Activated CD4-positive, alpha-beta T cell treated with anti-CD3 and anti-CD28 coated beads for 1 hour (primary cell): Measurements from ENCODE around the gene MACC1.
"Not testable (repeated sequence)": the region's sequence is repeated elsewhere in the genome, so short reads cannot be mapped to it uniquely, and the experiment has no call there.

ENCODE experiments used
- DNase-seq: peaks from one replicate; pipeline ENCODE4 v3.0.0-alpha.2; 2020

Gene MACC1

DNA sequence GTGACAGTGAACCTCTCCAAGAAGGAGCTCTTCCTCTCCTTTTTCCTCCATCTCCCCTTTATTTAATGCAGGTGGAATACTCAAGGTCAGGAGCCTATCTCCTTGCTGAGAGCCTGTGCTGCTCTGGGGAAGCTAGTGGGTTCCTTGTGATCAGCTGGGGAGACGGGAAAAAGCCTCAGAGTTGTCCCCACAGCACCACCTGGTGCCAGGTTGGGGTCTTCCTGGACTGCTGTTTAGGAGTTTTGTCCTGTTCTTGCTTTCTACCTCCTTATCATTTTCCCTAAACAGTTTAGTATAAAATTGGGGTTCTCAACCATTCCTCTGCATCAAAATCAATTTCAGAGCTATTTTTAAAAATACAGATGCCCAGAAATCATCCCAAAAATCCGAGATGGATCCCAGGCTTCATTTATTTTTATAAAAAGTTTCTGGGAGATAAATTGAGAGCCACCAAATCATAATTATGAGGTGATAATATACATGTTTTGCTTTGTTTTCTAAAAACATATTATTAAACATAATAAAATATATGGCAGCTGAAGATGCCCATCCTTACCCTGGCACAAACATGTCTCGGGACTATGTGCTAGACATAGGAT lies 44.3 kb downstream of the MACC1 start:
- no peak for DNase-seq

DNA sequence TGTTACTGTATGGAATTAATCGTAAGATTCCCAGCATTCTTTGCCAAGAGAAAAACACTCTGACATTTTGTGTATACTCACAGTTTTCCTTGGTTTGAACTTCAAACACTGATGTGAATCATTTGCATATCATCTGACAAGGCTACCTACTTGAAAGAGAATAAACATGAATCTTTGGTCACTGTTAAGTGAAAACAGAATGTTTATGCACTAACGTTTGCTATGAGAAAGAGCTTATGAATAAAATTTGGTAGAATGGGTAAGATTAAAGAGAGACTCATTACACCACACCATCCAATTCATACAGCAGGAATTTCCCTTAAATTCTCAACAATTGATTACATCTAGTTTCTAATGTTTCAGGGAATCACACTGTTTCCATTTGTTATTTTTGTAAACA lies 46.6 kb downstream of the MACC1 start:
- no peak for DNase-seq

GRCh38 chr7:20165146-20165510 lies 52.1 kb downstream of the MACC1 start:
- DNase-seq: no peak

- DNase-seq: no peak
These were observed 52.6 kb downstream of the MACC1 start for GRCh38 chr7:20164425-20165145.

DNA sequence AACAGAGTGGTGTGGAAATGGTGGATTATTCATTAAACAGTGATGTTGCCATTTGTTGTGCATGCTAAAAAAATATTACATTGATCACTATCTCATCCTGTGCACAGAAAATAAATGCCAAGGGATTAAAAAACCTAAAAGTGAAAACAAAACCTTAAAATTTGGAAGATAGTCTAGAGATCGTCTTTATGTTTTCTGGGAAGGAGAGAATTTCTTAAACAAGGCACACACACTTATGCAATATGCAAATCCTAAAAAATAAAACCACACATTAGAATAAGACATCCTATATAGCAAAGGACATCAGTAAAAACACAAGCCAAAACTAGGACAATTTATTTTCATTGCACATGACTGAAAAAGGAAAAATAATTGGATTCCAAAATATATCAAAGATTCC lies 54.5 kb downstream of the MACC1 start:
- DNase-seq: no peak

GRCh38 chr7:20159226-20159747 lies 57.9 kb downstream of the MACC1 start:
- DNase-seq: no peak

GRCh38 chr7:20158684-20159083 lies 58.5 kb downstream of the MACC1 start:
- DNase-seq: no peak

DNA sequence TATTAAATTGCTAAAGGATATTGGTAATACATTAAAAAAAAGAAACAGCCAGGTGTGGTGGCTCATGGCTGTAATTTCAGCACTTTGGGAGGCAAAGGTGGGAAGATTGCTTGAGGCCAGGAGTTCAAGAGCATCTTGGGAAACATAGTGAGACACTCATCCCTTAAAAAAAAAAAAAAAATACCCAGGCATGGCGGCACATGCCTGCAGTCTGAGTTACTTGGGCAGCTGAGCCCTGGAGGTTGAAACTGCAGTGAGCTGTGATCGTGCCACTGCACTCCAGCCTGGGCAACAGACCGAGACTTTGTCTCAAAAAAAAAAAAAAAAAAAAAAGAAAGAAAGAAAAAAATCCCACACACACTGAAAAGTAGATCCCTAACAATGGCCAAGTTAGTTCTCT lies 59.7 kb downstream of the MACC1 start:
- no peak for DNase-seq

GRCh38 chr7:20153999-20154398 lies 63.2 kb downstream of the MACC1 start:
- no peak for DNase-seq

GRCh38 chr7:20153567-20153966 lies 63.6 kb downstream of the MACC1 start:
- DNase-seq: no peak

- DNase-seq: no peak
These were observed 64.7 kb downstream of the MACC1 start for GRCh38 chr7:20152511-20152910.

DNA sequence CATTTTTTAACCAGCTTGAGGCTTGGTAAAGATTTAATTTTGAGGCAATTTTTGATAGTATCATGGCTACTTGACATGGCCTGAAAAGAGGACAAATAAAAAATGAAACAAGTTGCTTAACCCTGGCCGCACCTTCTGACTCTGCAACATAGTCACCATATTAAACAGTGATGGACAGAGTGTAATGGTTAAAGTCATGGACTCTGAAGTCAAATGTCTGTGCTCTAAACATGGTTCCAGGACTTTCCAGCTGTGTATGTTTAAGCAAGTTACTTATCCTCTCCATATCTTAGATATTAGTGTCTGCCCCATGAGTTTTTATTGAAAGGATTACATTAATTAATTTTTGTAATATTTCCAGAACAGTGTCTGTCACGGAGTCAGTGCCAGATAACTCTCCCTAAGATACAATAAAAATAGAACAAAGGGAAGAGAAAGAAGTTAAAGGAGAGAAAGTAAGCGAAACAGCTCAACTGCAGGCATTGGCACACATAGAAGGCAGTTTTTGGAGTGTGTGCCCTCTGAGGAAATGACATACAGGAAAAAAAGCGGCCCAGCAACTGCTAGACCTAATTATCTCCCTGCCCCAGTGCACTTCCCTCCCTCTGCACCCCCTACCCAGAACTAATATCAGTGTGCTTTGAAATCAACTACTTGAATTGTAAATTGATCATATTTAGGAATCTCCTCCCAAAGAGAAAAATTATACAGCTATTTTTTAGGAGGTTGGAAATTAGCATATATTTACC lies 65.3 kb downstream of the MACC1 start:
- DNase-seq: no peak

DNA sequence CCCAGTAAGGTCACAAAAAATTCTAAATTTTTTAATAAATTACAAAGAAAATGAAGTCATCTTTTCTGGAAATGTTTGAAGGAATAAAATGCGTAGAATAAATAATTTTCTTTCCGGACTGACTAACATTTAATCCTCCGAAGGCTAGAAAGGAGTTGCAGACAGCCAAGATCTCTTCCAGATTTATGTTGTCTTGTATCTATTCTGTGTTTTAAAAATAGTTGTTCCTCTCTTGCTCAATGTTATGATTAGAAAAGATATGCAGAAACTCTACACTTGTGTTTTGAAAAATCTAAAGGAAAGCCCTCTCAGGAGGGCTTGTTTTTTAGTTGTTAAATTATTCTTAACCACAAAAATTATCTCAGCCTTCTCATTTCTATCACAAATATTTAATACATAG lies 70.7 kb downstream of the MACC1 start:
- DNase-seq: no peak

- no peak for DNase-seq
These were observed 72.4 kb downstream of the MACC1 start for GRCh38 chr7:20144801-20145200.

- no peak for DNase-seq
These were observed 75.5 kb downstream of the MACC1 start for GRCh38 chr7:20141666-20142065.

DNA sequence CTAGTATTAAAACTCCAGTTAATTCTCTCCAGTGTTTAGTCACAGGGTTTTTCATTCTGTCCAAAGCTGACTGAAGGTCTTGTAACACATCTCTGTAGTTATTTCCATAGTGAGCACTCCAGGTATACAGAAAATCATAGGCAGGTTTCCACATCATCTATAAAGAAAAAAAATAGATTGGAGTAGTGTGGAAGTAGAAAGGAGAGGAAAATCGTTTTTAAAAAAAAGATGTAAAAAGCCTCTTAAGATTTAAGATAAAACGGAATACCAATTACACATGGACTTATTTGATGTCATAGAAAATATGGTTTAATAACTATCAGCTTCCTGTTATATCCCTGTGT lies 76.2 kb downstream of the MACC1 start:
- DNase-seq: no peak

DNA sequence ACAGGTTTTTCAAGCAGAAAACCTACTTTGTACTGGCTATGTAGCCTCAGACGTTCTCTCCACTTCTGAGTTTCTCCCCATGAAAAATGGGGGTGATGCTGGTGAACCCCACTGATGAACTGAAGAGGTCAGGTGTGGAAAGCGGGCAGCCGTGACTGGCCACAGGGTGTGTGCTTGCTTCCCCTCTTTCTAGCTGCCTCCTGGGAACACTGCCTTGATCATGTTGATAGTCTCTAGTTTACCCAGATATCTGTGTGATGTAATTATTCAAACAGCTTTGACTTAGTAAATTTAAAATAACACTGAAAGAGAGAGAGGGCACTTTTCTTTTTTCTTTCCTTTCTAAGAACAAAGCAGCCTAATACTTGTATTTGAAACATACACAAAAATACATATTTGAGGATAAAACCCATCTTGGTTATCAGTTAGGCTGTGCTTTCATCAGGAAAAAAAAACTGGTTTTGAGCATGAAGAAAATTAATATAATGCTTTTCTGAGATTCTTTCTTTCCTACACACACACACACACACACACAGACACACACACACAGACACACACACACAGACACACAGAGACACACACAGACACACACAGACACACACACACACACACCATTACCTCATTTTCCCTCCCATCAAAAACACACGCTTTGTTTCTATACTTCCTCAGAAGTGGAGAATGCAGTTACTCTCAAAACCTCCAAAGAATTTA lies 76.7 kb downstream of the MACC1 start:
- no peak for DNase-seq

DNA sequence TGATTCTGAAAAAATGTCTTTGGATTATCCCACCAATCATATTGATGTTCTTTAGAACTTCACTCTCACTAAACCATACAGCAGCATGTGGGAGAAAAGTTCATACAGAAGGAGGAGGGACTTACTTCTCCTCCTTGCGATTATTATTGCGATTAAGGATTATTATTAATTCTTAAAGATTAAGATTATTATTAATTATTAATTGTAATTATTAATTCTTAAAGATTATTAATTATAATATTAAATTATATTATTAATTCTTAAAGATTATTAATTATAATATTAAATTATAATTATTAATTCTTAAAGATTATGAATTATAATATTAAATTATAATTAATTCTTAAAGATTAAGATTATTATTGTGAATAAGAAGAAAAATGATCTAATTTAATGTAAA lies 80.5 kb downstream of the MACC1 start:
- no peak for DNase-seq

GRCh38 chr7:20133803-20134202 lies 83.4 kb downstream of the MACC1 start:
- no peak for DNase-seq

- no peak for DNase-seq
These were observed 84.6 kb downstream of the MACC1 start for GRCh38 chr7:20132585-20132984.

GRCh38 chr7:20131776-20132175 lies 85.4 kb downstream of the MACC1 start:
- no peak for DNase-seq

DNA sequence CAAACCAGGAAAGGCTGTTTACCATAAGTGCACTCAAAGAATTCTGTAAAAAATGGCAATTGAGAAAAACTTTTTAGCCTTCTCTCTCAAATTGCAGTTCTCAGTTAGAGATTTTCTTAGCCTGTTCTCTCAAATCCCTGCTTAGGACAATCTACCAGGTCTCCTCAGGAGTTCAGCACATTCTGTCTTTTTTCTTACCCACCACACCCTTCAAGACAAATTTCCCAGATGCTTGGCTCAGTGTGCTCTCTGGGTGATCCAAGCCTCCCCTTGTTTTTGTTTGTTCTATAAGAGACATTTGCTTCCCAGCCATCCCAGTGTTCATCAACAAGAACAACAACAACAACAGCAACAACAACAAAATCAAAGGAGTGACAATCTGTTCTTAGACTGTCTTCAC lies 87.3 kb downstream of the MACC1 start:
- no peak for DNase-seq

DNA sequence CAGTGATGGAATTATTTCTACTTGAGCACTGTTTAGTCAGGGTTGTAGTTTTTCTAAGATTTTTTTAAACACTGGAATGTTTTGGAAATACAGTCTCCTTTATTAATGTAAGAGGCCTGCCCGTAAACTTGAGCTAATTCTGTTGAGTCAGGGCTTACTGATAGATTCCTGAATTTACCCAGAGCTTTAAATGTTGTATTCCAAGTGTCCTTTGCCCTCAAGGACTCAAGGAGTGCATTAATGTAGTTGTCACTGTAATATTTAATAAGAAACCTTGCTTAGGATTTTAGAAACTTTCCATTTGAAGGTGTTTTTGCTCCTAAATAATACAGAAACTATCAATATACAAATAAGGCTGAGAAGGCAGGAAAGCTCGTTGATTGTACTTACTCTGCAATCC lies 89.2 kb downstream of the MACC1 start:
- no peak for DNase-seq

DNA sequence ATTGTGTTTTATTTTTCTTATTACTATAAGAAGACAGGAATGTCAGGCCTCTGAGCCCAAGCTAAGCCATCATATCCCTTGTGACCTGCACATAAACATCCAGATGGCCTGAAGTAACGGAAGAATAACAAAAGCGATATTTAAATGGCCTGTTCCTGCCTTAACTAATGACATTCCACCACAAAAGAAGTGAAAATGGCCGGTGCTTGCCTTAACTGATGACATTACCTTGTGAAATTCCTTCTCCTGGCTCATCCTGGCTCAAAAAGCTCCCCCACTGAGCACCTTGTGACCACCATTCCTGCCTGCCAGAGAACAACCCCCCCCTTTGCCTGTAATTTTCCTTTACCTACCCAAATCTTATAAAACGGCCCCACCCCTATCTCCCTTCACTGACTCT lies 91.1 kb downstream of the MACC1 start:
- DNase-seq: not testable (repeated sequence)
